ENCODE data around the gene MT4.
A peak's percentile ranks its signal among the peaks of the same experiment; 100 is the strongest.
"Not testable (repeated sequence)": the region's sequence is repeated elsewhere in the genome, so short reads cannot be mapped to it uniquely, and the experiment has no call there.

The MT4 gene

DNA sequence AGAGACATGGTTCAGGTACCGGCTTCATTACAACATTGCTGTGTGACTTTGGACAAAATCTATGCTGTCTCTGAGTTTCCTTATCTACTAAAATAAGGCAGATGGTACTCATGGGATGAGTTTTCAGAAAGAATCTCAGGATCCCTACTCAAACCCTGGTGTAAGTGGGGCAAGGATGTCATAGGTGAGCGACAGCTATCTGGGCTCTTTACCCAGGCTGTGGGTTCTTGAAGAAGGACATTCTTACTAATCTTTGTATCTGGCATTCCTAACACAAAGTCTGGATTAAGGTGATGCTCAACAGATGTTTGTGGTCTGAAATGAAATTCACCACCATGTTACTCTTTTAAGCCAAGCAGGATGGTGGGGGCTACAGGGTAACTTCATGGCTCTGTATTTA lies 18.0 kb downstream of the MT4 start:
- not testable (repeated sequence) for H3K4me1 ChIP-seq (ENCODE audit: control insufficient read depth in 1 of 2, insufficient read depth in 2 of 2, low read length in 2 of 2); H3K27me3 ChIP-seq (ENCODE audit: control insufficient read depth in 1 of 2, insufficient read depth in 2 of 2, low read length in 2 of 2); H3K36me3 ChIP-seq (ENCODE audit: control insufficient read depth in 1 of 2, insufficient read depth in 2 of 2, low read length in 2 of 2); H3K9ac ChIP-seq (ENCODE audit: low read depth in 1 of 2, low read length in 2 of 2); H3K9me3 ChIP-seq (ENCODE audit: control insufficient read depth in 1 of 2, low read length in 2 of 2); H3K27ac ChIP-seq (ENCODE audit: low read depth, low read length); H3K4me3 ChIP-seq (ENCODE audit: low read depth in 1 of 2, low read length in 2 of 2)

DNA sequence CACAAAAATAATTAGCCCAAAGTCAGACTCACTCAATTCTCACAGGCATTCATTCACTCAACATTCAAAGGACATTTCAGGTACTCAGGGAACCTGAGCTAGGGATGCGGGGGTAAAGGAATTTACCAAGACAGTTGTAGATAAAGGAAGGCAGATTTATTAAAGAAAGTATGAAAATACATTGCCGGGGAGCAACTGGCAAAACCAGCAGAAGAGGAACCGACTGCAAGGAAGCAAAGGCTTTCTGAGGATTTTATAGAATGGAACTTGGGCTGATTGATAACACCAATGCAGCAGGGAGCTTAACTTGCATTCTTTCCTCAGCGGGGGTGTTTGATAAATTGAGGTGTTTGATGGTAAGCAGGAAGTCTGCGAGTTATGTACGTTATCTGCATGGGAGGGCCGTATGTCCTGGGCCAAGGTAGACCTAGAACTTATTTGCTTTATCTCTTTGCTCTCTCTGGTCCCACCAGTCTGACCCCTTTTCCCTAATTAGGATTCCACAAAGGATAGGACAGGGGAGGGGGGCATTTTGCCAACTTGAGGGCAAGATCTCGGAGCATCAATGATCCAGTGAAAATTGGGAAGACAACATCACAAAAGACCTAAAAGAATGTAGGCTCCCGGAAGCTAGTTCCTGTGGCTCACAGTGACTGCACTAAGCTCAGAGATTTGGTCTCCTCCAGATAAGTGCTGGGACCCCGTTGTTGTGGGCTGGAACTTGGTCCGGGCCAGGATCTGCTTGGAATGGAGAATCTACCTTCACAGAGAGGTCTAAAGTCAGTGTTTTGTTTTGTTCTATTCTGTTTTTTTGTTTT lies 18.7 kb downstream of the MT4 start:
- Histone ChIP-seq H3K4me3 (ENCODE audit: low read depth in 1 of 2, low read length in 2 of 2) (no peak overlapping the region), H3K4me1 (ENCODE audit: control insufficient read depth in 1 of 2, insufficient read depth in 2 of 2, low read length in 2 of 2) (no peaks in the 10 kb centered on the region), H3K27me3 (ENCODE audit: control insufficient read depth in 1 of 2, insufficient read depth in 2 of 2, low read length in 2 of 2) (peaks cover 0 to 7% of the 10 kb centered on the region in 2 donors), H3K9me3 (ENCODE audit: control insufficient read depth in 1 of 2, low read length in 2 of 2) (no peaks in the 10 kb centered on the region), H3K36me3 (ENCODE audit: control insufficient read depth in 1 of 2, insufficient read depth in 2 of 2, low read length in 2 of 2) (no peaks in the 10 kb centered on the region), H3K27ac (ENCODE audit: low read depth, low read length) (no peak overlapping the region), H3K9ac (ENCODE audit: low read depth in 1 of 2, low read length in 2 of 2) (no peak overlapping the region)

DNA sequence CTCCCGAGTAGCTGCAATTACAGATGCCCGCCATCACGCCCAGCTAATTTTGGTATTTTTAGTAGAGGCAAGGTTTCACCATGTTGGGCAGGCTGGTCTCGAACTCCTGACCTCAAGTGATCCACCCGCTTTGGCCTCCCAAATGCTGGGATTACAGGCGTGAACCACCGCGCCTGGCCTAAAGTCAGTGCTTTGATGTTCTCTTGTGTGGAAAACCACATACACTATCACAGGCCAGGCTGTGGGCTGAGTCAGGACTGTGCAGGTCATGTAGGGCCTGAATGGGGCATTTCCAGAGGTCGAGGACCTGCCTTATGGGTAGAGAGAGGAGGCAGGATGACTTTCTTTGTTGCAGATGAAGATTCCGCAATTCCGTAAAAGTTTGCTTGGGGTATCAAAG lies 19.4 kb downstream of the MT4 start:
- Histone ChIP-seq H3K36me3 (ENCODE audit: control insufficient read depth in 1 of 2, insufficient read depth in 2 of 2, low read length in 2 of 2) (no peaks in the 10 kb centered on the region), H3K9me3 (ENCODE audit: control insufficient read depth in 1 of 2, low read length in 2 of 2) (no peaks in the 10 kb centered on the region), H3K4me3 (ENCODE audit: low read depth in 1 of 2, low read length in 2 of 2) (no peak overlapping the region), H3K27me3 (ENCODE audit: control insufficient read depth in 1 of 2, insufficient read depth in 2 of 2, low read length in 2 of 2) (peaks cover 6 to 12% of the 10 kb centered on the region in 2 donors), H3K27ac (ENCODE audit: low read depth, low read length) (no peak overlapping the region), H3K9ac (ENCODE audit: low read depth in 1 of 2, low read length in 2 of 2) (no peak overlapping the region), H3K4me1 (ENCODE audit: control insufficient read depth in 1 of 2, insufficient read depth in 2 of 2, low read length in 2 of 2) (peaks cover 0 to 3% of the 10 kb centered on the region in 2 donors)

DNA sequence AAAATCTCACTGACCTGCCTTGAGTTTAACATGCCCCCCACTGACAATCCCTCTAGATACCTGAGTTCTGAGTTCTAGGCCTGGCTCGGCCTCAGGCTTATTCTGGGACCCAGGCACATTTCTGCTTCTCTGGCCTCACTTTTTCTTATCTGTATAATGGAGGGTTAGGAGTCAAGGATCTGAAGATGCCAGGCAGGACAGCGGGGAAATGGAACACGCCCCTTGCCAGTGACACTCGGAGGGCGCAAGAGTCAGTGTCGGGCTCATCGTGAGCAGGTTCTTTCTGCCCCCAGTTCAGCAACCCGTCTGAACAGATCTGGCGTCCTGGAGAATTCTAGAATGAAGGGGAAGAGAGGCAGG lies 23.9 kb downstream of the MT4 start:
- Histone ChIP-seq H3K4me3 (ENCODE audit: low read depth in 1 of 2, low read length in 2 of 2) (peak overlapping the region; percentile 59 to 70), H3K36me3 (ENCODE audit: control insufficient read depth in 1 of 2, insufficient read depth in 2 of 2, low read length in 2 of 2) (no peaks in the 10 kb centered on the region), H3K9me3 (ENCODE audit: control insufficient read depth in 1 of 2, low read length in 2 of 2) (no peaks in the 10 kb centered on the region), H3K27ac (ENCODE audit: low read depth, low read length) (no peak overlapping the region), H3K4me1 (ENCODE audit: control insufficient read depth in 1 of 2, insufficient read depth in 2 of 2, low read length in 2 of 2) (peaks cover 11 to 15% of the 10 kb centered on the region in 2 donors), H3K27me3 (ENCODE audit: control insufficient read depth in 1 of 2, insufficient read depth in 2 of 2, low read length in 2 of 2) (peaks cover 9 to 26% of the 10 kb centered on the region in 2 donors), H3K9ac (ENCODE audit: low read depth in 1 of 2, low read length in 2 of 2) (no peak overlapping the region)

DNA sequence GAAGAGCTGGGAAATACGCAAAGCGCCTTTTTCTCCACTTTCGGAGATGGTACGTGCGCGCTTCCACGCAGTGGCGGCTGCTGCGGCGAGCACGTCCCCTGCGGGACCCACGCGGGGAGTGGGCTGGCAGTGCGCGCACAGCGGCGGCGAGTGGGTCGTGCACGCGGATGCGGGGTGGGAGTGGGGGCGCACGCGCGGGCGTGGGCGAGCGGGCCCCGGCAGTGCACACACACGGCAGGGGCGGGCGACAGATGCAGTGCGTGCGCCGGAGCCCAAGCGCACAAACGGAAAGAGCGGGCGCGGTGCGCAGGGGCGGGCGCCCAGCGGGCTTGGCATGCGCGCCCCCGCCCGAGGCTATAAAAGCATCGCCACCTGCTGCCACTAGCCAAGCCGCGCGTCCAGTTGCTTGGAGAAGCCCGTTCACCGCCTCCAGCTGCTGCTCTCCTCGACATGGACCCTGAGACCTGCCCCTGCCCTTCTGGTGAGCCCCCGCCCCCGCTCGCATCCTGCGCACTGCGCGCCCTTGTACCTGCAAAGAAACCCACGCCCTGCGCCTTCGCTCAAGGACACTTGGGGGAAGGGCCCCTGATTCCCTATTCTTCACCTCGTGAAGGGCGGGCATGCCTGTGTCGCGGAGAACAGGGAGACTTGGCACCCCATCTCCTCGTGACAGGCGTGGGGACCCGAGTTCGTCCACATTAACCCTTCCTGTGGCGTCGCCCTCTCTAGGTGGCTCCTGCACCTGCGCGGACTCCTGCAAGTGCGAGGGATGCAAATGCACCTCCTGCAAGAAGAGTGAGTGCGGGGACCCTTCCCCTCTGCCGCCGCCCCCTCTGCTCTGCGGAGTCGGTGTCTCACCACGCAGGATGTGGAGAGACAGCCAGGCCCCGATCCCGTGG lies 24.5 kb downstream of the MT4 start, which contains the start of gene MT3:
Gene MT3, plus strand, starts transcription at position 388 of the 899 bp plus-strand sequence. Its CDS starts 63 bp downstream, at position 451.
- Histone ChIP-seq H3K9ac (ENCODE audit: low read depth in 1 of 2, low read length in 2 of 2) (no peak within 1 kb of the TSS), H3K4me3 (ENCODE audit: low read depth in 1 of 2, low read length in 2 of 2) (peak within 1 kb of the TSS; percentile 59 to 70), H3K27me3 (ENCODE audit: control insufficient read depth in 1 of 2, insufficient read depth in 2 of 2, low read length in 2 of 2) (peaks cover 9 to 26% of the 10 kb centered on the region in 2 donors), H3K4me1 (ENCODE audit: control insufficient read depth in 1 of 2, insufficient read depth in 2 of 2, low read length in 2 of 2) (peaks cover 11 to 15% of the 10 kb centered on the region in 2 donors), H3K27ac (ENCODE audit: low read depth, low read length) (no peak within 1 kb of the TSS), H3K9me3 (ENCODE audit: control insufficient read depth in 1 of 2, low read length in 2 of 2) (no peaks in the 10 kb centered on the region), H3K36me3 (ENCODE audit: control insufficient read depth in 1 of 2, insufficient read depth in 2 of 2, low read length in 2 of 2) (no peaks in the 10 kb centered on the region)

DNA sequence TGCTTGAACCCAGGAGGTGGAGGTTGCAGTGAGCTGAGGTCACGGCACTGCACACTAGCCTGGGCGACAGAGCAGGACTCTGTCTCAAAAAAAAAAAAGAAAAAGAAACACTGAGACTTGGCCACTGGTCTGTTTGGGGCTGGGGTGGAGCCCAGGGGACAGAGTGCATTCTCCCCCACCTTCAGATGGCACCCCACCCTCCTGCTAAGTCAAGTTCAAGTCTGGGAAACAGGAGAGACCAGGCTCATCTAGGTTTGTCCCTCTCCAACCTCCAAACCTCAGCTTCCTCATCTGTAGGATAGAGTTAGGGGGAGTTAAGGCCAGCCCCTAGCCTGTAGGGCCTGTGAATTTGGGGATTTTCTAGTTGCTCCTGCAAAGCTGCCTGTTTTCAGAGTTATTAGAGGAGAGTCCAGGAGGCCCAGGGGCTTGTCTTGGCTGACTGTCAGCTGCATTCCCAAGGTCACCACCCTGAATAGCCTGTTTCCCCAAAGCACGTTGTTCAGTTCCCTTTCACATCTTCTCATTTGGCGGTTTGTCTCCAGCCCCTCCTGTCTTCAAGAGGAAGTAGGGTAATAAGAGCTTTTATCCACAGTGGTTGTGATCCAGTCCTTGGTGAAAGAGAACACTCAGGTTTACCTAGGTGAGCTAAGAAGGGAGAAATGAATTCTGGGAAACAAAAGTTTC lies 26.6 kb downstream of the MT4 start:
- H3K9me3 ChIP-seq (ENCODE audit: control insufficient read depth in 1 of 2, low read length in 2 of 2) = no peaks in the 10 kb centered on the region
- peaks cover 9 to 26% of the 10 kb centered on the region in 2 donors for H3K27me3 ChIP-seq (ENCODE audit: control insufficient read depth in 1 of 2, insufficient read depth in 2 of 2, low read length in 2 of 2)
- no peak overlapping the region for H3K4me3 ChIP-seq (ENCODE audit: low read depth in 1 of 2, low read length in 2 of 2)
- no peaks in the 10 kb centered on the region for H3K36me3 ChIP-seq (ENCODE audit: control insufficient read depth in 1 of 2, insufficient read depth in 2 of 2, low read length in 2 of 2)
- H3K27ac ChIP-seq (ENCODE audit: low read depth, low read length) = no peak overlapping the region
- H3K9ac ChIP-seq (ENCODE audit: low read depth in 1 of 2, low read length in 2 of 2) = no peak overlapping the region
- H3K4me1 ChIP-seq (ENCODE audit: control insufficient read depth in 1 of 2, insufficient read depth in 2 of 2, low read length in 2 of 2) = peaks cover 11 to 15% of the 10 kb centered on the region in 2 donors

DNA sequence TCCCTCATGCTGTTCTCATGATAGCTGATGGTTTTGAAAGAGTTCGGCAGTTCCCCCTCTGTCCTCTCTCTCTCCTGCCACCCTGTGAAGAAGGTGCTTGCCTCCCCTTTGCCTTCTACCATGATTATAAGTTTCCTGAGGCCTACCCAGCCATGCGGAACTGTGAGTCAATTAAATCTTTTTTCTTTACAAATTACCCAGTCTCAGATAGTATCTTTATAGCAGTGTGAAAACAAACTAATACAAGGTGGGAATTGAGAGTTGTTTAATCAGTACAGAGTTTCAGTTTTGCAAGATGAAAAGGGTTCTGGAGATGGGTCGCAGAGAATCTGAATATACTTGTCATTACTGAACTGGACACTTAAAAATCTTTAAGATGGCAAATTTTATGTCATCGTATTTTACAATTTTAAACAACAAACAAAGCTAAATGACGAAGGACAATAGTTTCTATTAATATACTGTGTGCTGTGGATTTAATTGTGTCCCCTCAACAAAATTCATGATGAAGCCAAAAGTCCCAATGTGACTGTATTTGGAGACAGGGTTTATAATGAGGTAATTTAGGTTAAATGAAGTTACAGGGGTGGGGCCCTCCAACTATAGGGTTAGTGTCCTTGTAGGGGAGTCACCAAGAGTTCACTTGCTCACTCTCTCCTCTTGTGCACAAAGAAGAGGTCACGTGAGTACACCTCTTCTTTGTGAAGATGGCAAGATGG lies 28.9 kb downstream of the MT4 start:
- Histone ChIP-seq H3K27ac (ENCODE audit: low read depth, low read length) (no peak overlapping the region), H3K9ac (ENCODE audit: low read depth in 1 of 2, low read length in 2 of 2) (no peak overlapping the region), H3K27me3 (ENCODE audit: control insufficient read depth in 1 of 2, insufficient read depth in 2 of 2, low read length in 2 of 2) (peaks cover 7 to 18% of the 10 kb centered on the region in 2 donors), H3K4me1 (ENCODE audit: control insufficient read depth in 1 of 2, insufficient read depth in 2 of 2, low read length in 2 of 2) (peaks cover 11 to 15% of the 10 kb centered on the region in 2 donors), H3K9me3 (ENCODE audit: control insufficient read depth in 1 of 2, low read length in 2 of 2) (no peaks in the 10 kb centered on the region), H3K4me3 (ENCODE audit: low read depth in 1 of 2, low read length in 2 of 2) (no peak overlapping the region), H3K36me3 (ENCODE audit: control insufficient read depth in 1 of 2, insufficient read depth in 2 of 2, low read length in 2 of 2) (no peaks in the 10 kb centered on the region)

DNA sequence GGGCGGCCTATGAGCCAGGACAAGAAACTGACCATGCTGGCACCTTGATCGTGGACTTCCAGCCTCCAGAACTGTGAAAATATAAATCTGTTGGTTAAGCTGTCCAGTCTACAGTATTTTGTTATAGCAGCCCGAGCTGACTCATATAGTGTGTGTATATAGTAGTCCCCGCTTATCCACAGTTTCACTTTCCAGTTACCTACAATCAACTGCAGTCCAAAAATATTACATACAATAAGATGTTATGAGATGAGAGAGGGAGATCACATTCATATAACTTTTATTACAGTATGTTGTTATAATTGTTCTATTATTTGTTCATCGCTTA lies 29.4 kb downstream of the MT4 start:
- H3K27ac ChIP-seq (ENCODE audit: low read depth, low read length) = no peak overlapping the region
- no peak overlapping the region for H3K9ac ChIP-seq (ENCODE audit: low read depth in 1 of 2, low read length in 2 of 2)
- H3K9me3 ChIP-seq (ENCODE audit: control insufficient read depth in 1 of 2, low read length in 2 of 2) = no peaks in the 10 kb centered on the region
- peaks cover 11% of the 10 kb centered on the region in 2 donors for H3K4me1 ChIP-seq (ENCODE audit: control insufficient read depth in 1 of 2, insufficient read depth in 2 of 2, low read length in 2 of 2)
- peaks cover 3 to 14% of the 10 kb centered on the region in 2 donors for H3K27me3 ChIP-seq (ENCODE audit: control insufficient read depth in 1 of 2, insufficient read depth in 2 of 2, low read length in 2 of 2)
- H3K36me3 ChIP-seq (ENCODE audit: control insufficient read depth in 1 of 2, insufficient read depth in 2 of 2, low read length in 2 of 2) = no peaks in the 10 kb centered on the region
- no peak overlapping the region for H3K4me3 ChIP-seq (ENCODE audit: low read depth in 1 of 2, low read length in 2 of 2)

DNA sequence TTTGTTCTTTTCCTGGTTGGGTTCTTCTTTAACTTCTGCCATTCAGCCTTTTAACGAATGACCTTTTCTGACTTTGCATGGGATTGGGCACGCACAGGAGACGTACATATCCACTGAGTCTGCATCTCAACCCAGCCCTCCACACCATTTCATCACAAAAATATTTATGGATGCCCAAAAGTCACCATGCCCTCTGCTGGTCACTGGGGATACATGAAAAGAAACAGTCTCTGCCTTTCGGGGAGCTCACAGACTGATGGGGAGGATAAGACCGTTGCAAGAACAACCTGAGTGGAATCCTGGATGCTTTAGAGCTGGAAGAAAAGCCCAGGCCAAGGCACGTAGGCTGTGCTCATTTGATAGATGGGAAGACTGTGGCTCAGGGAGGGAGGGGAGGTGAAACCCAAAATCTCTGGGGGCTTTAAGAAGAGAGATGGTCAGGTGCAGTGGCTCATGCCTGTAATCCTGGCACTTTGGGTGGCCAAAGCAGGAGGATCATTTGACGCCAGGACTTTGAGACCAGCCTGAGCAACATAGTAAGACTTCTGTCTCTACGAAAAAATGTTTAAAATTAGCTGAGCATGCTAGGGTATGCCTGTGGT lies 35.6 kb downstream of the MT4 start:
- Histone ChIP-seq H3K4me1 (ENCODE audit: control insufficient read depth in 1 of 2, insufficient read depth in 2 of 2, low read length in 2 of 2) (no peaks in the 10 kb centered on the region), H3K4me3 (ENCODE audit: low read depth in 1 of 2, low read length in 2 of 2) (no peak overlapping the region), H3K36me3 (ENCODE audit: control insufficient read depth in 1 of 2, insufficient read depth in 2 of 2, low read length in 2 of 2) (no peaks in the 10 kb centered on the region), H3K9me3 (ENCODE audit: control insufficient read depth in 1 of 2, low read length in 2 of 2) (no peaks in the 10 kb centered on the region), H3K27ac (ENCODE audit: low read depth, low read length) (no peak overlapping the region), H3K9ac (ENCODE audit: low read depth in 1 of 2, low read length in 2 of 2) (no peak overlapping the region), H3K27me3 (ENCODE audit: control insufficient read depth in 1 of 2, insufficient read depth in 2 of 2, low read length in 2 of 2) (no peaks in the 10 kb centered on the region)

Data from duodenal mucosa (tissue), 2 donors.